ENCODE measurements around the gene SGF29.
A peak's percentile ranks its signal among the peaks of the same experiment; 100 is the strongest.
"Not testable (repeated sequence)": the region's sequence is repeated elsewhere in the genome, so short reads cannot be mapped to it uniquely, and the experiment has no call there.

The SGF29 gene

DNA sequence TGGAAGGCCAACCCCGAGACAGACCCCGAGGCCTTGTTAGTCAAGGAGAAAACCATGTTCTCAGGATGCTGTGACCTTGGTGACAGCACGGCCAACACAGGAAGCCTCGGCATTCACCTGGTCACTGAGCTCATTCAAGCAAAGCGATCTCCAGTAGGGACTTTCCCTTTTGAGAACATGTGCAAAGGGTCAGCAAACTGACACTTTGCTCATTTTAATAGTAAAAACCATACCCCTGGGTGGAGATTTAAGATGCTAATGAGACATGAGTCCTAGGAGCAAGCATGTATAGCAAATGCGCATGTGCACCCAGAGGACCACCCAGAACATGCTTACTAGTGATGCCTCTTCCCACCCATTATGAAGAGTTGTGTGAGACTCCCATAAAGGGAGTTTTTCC lies 48.8 kb downstream of the SGF29 start:
- no peak overlapping the region for H3K27ac Mint-ChIP-seq
- H3K27me3 Mint-ChIP-seq (ENCODE audit: low read depth, poor library complexity): peaks cover 9% of the 10 kb centered on the region
- TF ChIP-seq, protein P1, sequence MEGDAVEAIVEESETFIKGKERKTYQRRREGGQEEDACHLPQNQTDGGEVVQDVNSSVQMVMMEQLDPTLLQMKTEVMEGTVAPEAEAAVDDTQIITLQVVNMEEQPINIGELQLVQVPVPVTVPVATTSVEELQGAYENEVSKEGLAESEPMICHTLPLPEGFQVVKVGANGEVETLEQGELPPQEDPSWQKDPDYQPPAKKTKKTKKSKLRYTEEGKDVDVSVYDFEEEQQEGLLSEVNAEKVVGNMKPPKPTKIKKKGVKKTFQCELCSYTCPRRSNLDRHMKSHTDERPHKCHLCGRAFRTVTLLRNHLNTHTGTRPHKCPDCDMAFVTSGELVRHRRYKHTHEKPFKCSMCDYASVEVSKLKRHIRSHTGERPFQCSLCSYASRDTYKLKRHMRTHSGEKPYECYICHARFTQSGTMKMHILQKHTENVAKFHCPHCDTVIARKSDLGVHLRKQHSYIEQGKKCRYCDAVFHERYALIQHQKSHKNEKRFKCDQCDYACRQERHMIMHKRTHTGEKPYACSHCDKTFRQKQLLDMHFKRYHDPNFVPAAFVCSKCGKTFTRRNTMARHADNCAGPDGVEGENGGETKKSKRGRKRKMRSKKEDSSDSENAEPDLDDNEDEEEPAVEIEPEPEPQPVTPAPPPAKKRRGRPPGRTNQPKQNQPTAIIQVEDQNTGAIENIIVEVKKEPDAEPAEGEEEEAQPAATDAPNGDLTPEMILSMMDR (IDR thresholded peaks at IDR 0.05): no peak
- DNase-seq: no peak
- H3K9me3 Mint-ChIP-seq: no peaks in the 10 kb centered on the region
- no peaks in the 10 kb centered on the region for H3K36me3 Mint-ChIP-seq (ENCODE audit: low read depth)
- peaks cover 7% of the 10 kb centered on the region for H3K4me1 Mint-ChIP-seq
- H3K4me3 Mint-ChIP-seq: no peak overlapping the region

DNA sequence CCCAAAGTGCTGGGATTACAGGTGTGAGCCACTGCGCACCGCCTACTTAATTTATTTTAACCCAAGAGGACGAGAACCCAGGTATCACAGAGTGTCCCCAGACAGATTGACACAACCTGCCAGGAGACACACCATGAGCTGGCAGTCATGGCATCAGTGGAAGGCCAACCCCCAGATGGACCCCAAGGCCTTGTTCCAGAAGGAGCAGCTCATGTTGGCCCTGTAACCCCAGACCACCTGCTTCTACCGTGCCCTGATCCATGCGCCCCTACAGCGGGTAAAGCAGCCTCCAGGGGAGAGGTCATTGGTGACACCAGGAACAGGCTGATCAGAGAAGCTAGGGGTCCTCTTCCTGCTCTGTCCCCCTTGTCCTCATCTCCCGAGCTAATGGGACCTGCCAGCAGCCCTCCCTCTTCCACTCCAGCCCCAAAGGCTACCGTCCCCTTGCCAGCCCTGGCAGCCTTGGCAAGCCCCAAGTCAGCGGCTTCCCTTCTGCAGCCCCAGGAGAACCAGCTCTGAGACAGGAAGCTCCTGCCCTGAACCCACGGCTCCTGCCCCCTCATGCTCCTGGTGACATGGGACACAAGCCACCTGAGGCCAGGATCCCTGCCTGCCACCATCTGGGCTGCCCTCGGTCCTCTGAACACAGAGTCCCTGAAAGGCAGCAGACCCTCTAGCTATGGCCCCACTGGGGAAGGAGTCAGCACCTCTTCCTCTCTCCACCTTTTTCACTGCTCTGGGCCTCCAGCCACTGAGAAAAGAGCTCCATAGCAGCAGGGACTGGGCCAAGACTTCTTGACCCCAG lies 49.9 kb downstream of the SGF29 start:
- Mint-ChIP-seq H3K4me1 (no peaks in the 10 kb centered on the region), H3K4me3 (no peak overlapping the region), H3K9me3 (no peaks in the 10 kb centered on the region), H3K36me3 (ENCODE audit: low read depth) (no peaks in the 10 kb centered on the region), H3K27me3 (ENCODE audit: low read depth, poor library complexity) (peaks cover 6% of the 10 kb centered on the region), H3K27ac (no peak overlapping the region)
- no peak for DNase-seq
- TF ChIP-seq, protein P1 (IDR thresholded peaks at IDR 0.05): no peak

DNA sequence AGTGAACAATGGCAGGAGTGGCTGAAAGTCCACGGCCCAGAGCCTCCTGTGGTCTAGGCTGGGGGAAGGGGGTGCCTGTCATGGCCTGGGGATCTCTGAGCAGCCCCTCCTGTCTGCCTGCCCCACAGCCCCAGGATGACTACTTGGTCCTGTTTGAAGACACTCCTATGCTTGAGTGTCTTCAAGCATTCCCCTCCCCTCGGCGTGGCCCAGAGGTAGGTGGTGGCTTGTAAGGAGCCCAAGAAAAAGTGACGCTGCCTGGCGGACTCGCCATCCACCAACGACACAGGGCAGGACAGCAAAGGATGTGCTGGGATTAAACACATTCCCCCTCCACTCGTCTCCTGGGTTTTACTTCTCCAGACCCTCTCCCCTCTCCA lies 50.5 kb downstream of the SGF29 start:
- H3K4me1 Mint-ChIP-seq: peaks cover 3% of the 10 kb centered on the region
- no peaks in the 10 kb centered on the region for H3K36me3 Mint-ChIP-seq (ENCODE audit: low read depth)
- no peak overlapping the region for H3K4me3 Mint-ChIP-seq
- H3K9me3 Mint-ChIP-seq: no peaks in the 10 kb centered on the region
- H3K27me3 Mint-ChIP-seq (ENCODE audit: low read depth, poor library complexity): peaks cover 6% of the 10 kb centered on the region
- no peak overlapping the region for H3K27ac Mint-ChIP-seq
- no peak for DNase-seq
- TF ChIP-seq, protein P1 (IDR thresholded peaks at IDR 0.05): no peak

DNA sequence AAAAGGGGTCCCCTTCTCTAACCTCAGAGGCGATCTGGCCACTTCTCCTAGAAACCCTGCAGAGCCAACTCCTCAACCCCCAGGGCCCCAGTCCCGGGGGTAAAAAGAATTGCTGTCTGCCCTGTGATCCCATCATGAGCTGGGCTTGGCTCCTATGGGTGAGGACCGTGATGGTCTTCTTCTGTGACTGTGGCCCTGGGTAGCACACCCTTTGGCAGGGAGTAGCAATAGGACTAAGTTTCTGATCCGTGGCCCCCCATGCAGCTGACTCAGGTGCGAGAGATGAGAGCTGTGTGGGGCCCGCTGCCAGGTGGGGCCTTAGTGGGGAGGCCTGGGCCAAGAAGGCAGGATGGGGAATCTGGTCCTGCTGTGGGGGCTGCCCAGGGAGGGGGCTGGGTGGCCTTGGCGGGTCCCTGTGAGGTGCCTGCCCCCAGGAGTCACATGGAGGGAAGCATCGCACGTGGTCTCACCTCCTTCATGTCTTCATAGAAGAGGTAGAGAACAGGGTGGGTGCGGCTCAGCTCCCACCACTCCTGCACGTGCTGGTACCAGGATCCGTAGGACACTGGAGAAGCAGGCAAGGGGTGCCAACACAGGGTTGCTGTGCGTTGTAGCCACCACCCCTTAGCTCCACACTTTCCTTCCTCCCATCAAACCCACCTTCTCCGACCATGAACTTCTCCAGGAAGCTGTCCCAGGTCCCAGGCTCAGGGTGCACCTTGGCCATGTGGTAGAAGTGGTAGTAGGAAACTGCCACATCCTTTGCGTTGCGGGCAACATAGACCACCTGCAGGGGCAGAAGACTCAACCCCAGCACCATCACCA lies 52.8 kb downstream of the SGF29 start:
- DNase-seq: no peak
- Mint-ChIP-seq H3K27me3 (ENCODE audit: low read depth, poor library complexity) (peaks cover 2% of the 10 kb centered on the region), H3K4me1 (peaks cover 24% of the 10 kb centered on the region), H3K4me3 (no peak overlapping the region), H3K9me3 (no peaks in the 10 kb centered on the region), H3K36me3 (ENCODE audit: low read depth) (no peaks in the 10 kb centered on the region), H3K27ac (no peak overlapping the region)
- TF ChIP-seq, protein P1 (IDR thresholded peaks at IDR 0.05): no peak

DNA sequence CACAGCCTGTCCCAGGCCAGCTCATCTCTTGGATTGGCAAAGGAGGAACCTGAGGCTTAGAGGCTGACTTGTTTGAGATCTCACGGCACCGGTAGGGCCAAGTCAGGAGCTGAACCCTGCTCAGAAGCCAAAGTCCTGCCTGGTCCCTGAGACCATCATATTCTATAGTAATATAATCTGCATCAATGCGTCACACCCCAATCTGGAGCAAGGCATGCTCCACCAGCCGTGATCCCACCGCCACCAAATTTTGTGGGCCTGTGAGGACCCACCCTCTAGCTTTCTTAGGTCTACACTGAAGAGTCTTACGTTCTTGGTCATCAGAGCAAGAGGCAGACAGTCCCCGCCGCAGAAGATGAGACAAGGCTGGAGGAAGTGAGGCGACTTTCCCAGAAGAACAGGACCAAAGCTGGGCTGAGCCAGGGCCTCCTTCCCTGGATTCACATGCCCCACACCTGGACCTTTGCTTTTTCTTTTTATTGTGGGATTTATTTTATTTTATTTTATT lies 53.5 kb downstream of the SGF29 start:
- peaks cover 24% of the 10 kb centered on the region for H3K4me1 Mint-ChIP-seq
- no peak overlapping the region for H3K27ac Mint-ChIP-seq
- H3K27me3 Mint-ChIP-seq (ENCODE audit: low read depth, poor library complexity): no peaks in the 10 kb centered on the region
- TF ChIP-seq, protein P1 (IDR thresholded peaks at IDR 0.05): no peak
- H3K4me3 Mint-ChIP-seq: no peak overlapping the region
- no peak for DNase-seq
- no peaks in the 10 kb centered on the region for H3K36me3 Mint-ChIP-seq (ENCODE audit: low read depth)
- H3K9me3 Mint-ChIP-seq: no peaks in the 10 kb centered on the region

DNA sequence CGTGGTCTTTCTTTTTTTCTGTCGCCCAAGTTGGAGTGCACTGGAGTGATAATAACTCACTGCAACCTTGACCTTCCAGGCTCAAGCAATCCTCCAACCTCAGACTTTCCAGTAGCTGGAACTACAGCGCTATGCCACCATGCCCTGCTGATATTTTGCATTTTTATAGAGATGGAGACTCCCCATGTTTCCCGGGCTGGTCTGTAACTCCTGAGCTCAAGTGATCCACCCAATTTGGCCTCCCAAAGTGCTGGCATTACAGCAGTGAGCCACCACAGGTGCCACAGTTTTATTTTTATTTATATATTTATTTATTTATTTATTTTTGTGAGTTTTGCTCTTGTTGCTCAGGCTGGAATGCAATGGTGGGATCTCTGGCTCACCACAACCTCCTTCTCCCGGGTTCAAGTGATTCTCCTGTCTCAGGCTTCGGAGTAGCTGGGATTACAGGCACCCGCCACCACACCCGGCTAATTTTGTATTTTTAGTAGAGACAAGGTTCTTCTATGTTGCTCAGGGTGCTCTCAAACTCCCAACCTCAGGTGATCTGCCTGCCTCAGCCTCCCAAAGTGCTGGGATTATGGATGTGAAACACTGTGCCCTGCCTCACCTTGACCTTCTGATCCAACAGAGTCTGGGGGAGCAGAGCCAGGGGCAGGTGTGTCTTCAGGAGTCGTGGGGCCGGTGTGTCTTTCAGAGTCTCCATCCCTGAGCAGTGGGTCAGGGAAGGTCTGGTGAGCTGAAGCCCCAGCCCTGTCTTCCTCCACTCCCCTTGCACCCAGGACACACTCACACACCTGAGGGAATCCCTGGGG lies 54.2 kb downstream of the SGF29 start:
- DNase-seq; H3K36me3 Mint-ChIP-seq (ENCODE audit: low read depth); H3K4me3 Mint-ChIP-seq; H3K27me3 Mint-ChIP-seq (ENCODE audit: low read depth, poor library complexity); H3K27ac Mint-ChIP-seq; H3K9me3 Mint-ChIP-seq: not testable (repeated sequence)
- H3K4me1 Mint-ChIP-seq: peaks cover 24% of the 10 kb centered on the region

DNA sequence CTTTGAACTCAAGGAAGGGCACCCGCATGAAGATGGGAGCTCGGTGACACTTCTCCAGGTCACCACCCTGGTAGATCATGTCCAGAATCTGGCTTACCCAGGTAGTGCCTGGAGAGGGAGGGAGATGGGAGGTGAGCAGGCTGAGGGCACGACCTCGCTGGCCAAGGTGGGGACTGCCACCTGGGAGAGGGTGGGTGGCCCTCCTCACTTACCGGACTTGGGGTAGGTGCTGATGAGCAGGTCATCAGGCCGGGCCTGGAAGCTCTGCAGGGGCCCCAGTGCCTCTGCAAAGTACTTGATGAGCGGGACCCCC lies 54.7 kb downstream of the SGF29 start:
- not testable (repeated sequence) for H3K4me3 Mint-ChIP-seq; H3K36me3 Mint-ChIP-seq (ENCODE audit: low read depth)

DNA sequence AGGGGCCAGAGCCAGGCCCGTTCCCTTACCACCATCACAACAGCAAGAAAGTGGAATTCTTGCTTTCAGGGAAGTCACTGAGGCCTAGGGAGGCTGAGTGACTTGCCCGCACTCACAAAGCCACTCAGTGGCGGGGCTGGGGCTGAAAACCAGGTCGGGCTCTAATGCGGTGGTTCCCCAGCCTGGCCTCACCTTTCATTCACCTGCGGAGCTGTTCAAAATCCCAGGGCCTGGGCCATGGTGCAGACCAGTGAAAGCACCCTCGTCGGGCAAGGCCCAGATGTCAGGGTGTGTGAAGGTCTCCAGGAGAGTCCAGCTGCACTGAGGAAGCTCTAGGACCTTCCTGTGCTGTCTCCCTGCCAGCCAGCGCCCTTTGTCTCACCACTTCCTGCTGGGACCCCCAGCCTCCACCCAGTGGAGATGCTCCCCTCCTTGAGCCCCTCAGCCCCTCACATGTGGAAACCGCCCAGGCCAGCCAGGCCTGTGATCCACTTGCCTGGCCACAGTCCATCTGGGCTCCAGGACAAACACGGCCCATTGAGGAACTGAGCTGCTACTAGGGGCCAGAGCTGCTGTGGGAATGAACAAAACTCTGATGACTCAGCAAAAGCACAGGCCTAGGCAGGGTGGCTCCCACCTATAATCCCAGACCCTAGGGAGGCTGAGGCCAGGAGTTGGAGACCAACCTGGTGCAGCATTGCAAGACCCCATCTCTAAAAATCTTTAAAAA lies 55.3 kb downstream of the SGF29 start:
- Mint-ChIP-seq H3K4me3 (peak overlapping the region; percentile 72), H3K27ac (peak overlapping the region; percentile 91)
- not testable (repeated sequence) for H3K9me3 Mint-ChIP-seq

More for the DNA sequence above, 54.7 kb downstream of the SGF29 start:
- not testable (repeated sequence) for H3K27me3 Mint-ChIP-seq (ENCODE audit: low read depth, poor library complexity); H3K9me3 Mint-ChIP-seq; DNase-seq; H3K27ac Mint-ChIP-seq
- H3K4me1 Mint-ChIP-seq: peaks cover 24% of the 10 kb centered on the region

More for the DNA sequence above, 55.3 kb downstream of the SGF29 start:
- DNase-seq; H3K27me3 Mint-ChIP-seq (ENCODE audit: low read depth, poor library complexity); H3K36me3 Mint-ChIP-seq (ENCODE audit: low read depth): not testable (repeated sequence)
- H3K4me1 Mint-ChIP-seq: peaks cover 24% of the 10 kb centered on the region
